Uterus (tissue), 2 donors: ENCODE data around the gene OTOS.

Experiments
- POLR2A ChIP-seq, 2 donors: fragments of 450-650 bp; IDR thresholded peaks; one replicate each; pipeline ENCODE4 v1.6.1; 2016; ENCODE audit warnings: antibody characterized with exemption in 2 of 2, mild to moderate bottlenecking in 1 of 2, moderate library complexity in 1 of 2
- TF ChIP-seq, protein P1 (sequence below), 4 experiments: fragments of 200-600 bp in 2 of 4; fragments of 450-650 bp in 2 of 4; sonication (generic) in 2 of 4; IDR thresholded peaks; one replicate each; pipeline ENCODE4 v1.5.1; 2016 to 2019; ENCODE audit warnings: antibody characterized with exemption in 4 of 4, mild to moderate bottlenecking in 2 of 4, moderate library complexity in 1 of 4

- TF ChIP-seq, protein P1, sequence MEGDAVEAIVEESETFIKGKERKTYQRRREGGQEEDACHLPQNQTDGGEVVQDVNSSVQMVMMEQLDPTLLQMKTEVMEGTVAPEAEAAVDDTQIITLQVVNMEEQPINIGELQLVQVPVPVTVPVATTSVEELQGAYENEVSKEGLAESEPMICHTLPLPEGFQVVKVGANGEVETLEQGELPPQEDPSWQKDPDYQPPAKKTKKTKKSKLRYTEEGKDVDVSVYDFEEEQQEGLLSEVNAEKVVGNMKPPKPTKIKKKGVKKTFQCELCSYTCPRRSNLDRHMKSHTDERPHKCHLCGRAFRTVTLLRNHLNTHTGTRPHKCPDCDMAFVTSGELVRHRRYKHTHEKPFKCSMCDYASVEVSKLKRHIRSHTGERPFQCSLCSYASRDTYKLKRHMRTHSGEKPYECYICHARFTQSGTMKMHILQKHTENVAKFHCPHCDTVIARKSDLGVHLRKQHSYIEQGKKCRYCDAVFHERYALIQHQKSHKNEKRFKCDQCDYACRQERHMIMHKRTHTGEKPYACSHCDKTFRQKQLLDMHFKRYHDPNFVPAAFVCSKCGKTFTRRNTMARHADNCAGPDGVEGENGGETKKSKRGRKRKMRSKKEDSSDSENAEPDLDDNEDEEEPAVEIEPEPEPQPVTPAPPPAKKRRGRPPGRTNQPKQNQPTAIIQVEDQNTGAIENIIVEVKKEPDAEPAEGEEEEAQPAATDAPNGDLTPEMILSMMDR (IDR thresholded peaks at IDR 0.05), result no peak
- TF ChIP-seq POLR2A (IDR thresholded peaks at IDR 0.05), result no peak
Observed at GRCh38 chr2:240143276-240143675, 2.8 kb upstream of the OTOS start.
